ELF-1 (cell line): ENCODE results near the gene ARHGAP19.
A peak's percentile ranks its signal among the peaks of the same experiment; 100 is the strongest.

Source experiments
- DNase-seq: peaks from one replicate; pipeline ENCODE4 v3.0.0-alpha.2; 2016; ENCODE audit warnings: low read depth, low spot score

Gene ARHGAP19

GRCh38 chr10:97195706-97196222 is 96.7 kb downstream of the ARHGAP19 start:
- DNase-seq = no peak

- no peak for DNase-seq
Measured at GRCh38 chr10:97192952-97193435, 99.4 kb downstream of the ARHGAP19 start.

GRCh38 chr10:97190450-97190849 is 102.0 kb downstream of the ARHGAP19 start:
- DNase-seq = no peak

GRCh38 chr10:97188261-97188711 is 104.2 kb downstream of the ARHGAP19 start:
- no peak for DNase-seq

GRCh38 chr10:97186911-97187310 is 105.5 kb downstream of the ARHGAP19 start:
- DNase-seq = no peak

GRCh38 chr10:97185326-97186058 is 106.9 kb downstream of the ARHGAP19 start, which contains the start of gene SLIT1:
Gene SLIT1 (minus strand): TSS chr10:97185959. CDS start chr10:97185674, 285 bp downstream.
- peak; percentile 56 for DNase-seq

- no peak for DNase-seq
Measured at GRCh38 chr10:97184971-97185325, 107.5 kb downstream of the ARHGAP19 start.

GRCh38 chr10:97183314-97183713 is 109.1 kb downstream of the ARHGAP19 start:
- DNase-seq = no peak

GRCh38 chr10:97182288-97182990 is 110.0 kb downstream of the ARHGAP19 start:
- no peak for DNase-seq

GRCh38 chr10:97180986-97181385 is 111.5 kb downstream of the ARHGAP19 start:
- no peak for DNase-seq

GRCh38 chr10:97180363-97180755 is 112.1 kb downstream of the ARHGAP19 start:
- DNase-seq = no peak

GRCh38 chr10:97179731-97180362 is 112.6 kb downstream of the ARHGAP19 start:
- peak; percentile 85 for DNase-seq

GRCh38 chr10:97179311-97179710 is 113.1 kb downstream of the ARHGAP19 start:
- no peak for DNase-seq

- no peak for DNase-seq
Measured at GRCh38 chr10:97178074-97178473, 114.4 kb downstream of the ARHGAP19 start.

GRCh38 chr10:97176226-97176625 is 116.2 kb downstream of the ARHGAP19 start:
- DNase-seq = no peak

- DNase-seq = no peak
Measured at GRCh38 chr10:97175586-97175985, 116.9 kb downstream of the ARHGAP19 start.

- no peak for DNase-seq
Measured at GRCh38 chr10:97174941-97175340, 117.5 kb downstream of the ARHGAP19 start.

GRCh38 chr10:97174276-97174775 is 118.1 kb downstream of the ARHGAP19 start:
- no peak for DNase-seq

- DNase-seq = no peak
Measured at GRCh38 chr10:97173036-97173435, 119.4 kb downstream of the ARHGAP19 start.
